ENCODE results near the gene GDPD5.

- TF ChIP-seq CTCF (IDR thresholded peaks at IDR 0.05; ENCODE audit: insufficient read depth, low read length, poor library complexity, severe bottlenecking) (no peak), EZH2phosphoT487 (conservative IDR thresholded peaks at IDR 0.05; ENCODE audit: low read length) (no peak)
Measured at GRCh38 chr11:75456596-75457183, 69.1 kb downstream of the GDPD5 start.
